ENCODE results near the gene SEMA3A.

DNA sequence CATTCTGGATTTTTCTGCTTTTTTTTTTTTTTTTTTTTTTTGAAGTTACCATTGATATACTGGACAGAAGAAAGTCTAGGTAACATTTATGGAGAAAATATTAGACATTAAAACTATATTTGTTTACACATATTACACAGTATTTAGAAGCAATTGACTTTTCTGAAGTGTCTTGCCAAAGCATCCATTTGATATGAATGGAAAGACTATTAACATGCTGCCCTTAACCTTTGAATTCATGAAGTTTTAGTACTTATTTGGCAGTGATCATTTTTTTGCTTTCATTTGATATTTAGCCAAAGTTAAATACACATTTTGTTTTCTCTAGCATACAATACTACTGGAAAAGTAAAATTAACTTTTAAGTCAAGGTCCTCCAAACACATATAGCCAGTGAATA, 210.0 kb downstream of the SEMA3A start:
- no peak for TF ChIP-seq RAD21 (IDR thresholded peaks at IDR 0.05; ENCODE audit: low read depth)
- TF ChIP-seq, protein P1, sequence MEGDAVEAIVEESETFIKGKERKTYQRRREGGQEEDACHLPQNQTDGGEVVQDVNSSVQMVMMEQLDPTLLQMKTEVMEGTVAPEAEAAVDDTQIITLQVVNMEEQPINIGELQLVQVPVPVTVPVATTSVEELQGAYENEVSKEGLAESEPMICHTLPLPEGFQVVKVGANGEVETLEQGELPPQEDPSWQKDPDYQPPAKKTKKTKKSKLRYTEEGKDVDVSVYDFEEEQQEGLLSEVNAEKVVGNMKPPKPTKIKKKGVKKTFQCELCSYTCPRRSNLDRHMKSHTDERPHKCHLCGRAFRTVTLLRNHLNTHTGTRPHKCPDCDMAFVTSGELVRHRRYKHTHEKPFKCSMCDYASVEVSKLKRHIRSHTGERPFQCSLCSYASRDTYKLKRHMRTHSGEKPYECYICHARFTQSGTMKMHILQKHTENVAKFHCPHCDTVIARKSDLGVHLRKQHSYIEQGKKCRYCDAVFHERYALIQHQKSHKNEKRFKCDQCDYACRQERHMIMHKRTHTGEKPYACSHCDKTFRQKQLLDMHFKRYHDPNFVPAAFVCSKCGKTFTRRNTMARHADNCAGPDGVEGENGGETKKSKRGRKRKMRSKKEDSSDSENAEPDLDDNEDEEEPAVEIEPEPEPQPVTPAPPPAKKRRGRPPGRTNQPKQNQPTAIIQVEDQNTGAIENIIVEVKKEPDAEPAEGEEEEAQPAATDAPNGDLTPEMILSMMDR (IDR thresholded peaks at IDR 0.05 in 2 of 3, conservative IDR thresholded peaks at IDR 0.05 in 1 of 3; ENCODE audit: borderline replicate concordance in 1 of 3, insufficient read depth in 1 of 3, low read depth in 2 of 3, low read length in 2 of 3) = no peak
- TF ChIP-seq, protein P2, sequence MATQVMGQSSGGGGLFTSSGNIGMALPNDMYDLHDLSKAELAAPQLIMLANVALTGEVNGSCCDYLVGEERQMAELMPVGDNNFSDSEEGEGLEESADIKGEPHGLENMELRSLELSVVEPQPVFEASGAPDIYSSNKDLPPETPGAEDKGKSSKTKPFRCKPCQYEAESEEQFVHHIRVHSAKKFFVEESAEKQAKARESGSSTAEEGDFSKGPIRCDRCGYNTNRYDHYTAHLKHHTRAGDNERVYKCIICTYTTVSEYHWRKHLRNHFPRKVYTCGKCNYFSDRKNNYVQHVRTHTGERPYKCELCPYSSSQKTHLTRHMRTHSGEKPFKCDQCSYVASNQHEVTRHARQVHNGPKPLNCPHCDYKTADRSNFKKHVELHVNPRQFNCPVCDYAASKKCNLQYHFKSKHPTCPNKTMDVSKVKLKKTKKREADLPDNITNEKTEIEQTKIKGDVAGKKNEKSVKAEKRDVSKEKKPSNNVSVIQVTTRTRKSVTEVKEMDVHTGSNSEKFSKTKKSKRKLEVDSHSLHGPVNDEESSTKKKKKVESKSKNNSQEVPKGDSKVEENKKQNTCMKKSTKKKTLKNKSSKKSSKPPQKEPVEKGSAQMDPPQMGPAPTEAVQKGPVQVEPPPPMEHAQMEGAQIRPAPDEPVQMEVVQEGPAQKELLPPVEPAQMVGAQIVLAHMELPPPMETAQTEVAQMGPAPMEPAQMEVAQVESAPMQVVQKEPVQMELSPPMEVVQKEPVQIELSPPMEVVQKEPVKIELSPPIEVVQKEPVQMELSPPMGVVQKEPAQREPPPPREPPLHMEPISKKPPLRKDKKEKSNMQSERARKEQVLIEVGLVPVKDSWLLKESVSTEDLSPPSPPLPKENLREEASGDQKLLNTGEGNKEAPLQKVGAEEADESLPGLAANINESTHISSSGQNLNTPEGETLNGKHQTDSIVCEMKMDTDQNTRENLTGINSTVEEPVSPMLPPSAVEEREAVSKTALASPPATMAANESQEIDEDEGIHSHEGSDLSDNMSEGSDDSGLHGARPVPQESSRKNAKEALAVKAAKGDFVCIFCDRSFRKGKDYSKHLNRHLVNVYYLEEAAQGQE (IDR thresholded peaks at IDR 0.05; ENCODE audit: low read depth) = no peak
- TF ChIP-seq EZH2phosphoT487 (IDR thresholded peaks at IDR 0.05; ENCODE audit: borderline replicate concordance) = no peak
- TF ChIP-seq CEBPB (IDR thresholded peaks at IDR 0.05; ENCODE audit: low read depth) = no peak
- TF ChIP-seq, protein P3, sequence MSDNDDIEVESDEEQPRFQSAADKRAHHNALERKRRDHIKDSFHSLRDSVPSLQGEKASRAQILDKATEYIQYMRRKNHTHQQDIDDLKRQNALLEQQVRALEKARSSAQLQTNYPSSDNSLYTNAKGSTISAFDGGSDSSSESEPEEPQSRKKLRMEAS (IDR thresholded peaks at IDR 0.05) = no peak
- TF ChIP-seq YY1 (IDR thresholded peaks at IDR 0.05; ENCODE audit: extremely low read depth, insufficient replicate concordance, low read depth, low read length) = no peak
- no peak for TF ChIP-seq EZH2 (IDR thresholded peaks at IDR 0.05)
